Fibroblast of the conjunctiva (primary cell): ENCODE data around the gene EEF1AKMT2.

Experiments
- DNase-seq: peaks from one replicate; pipeline ENCODE4 v3.0.0-alpha.2; 2010; ENCODE audit warnings: low read depth

Gene EEF1AKMT2

DNA sequence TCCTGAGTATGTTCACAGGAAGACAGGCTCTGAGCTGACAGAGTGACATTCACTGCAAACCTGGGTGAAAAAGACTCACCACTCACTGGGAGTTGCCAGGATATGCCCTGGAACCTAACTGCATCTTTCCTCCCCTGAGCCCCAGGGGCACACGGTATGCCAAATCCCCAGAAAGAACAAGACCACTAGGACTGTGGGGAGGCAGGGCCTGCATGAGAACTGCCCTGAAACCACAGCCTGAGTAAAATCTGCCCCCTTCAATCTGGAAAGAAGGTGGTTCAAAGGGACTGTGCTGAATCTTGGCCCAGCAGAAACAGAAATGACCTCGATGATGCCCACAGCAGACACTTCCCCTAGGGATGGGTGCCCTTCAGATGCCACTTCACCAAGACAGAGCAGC, 54.0 kb downstream of the EEF1AKMT2 start:
- DNase-seq, result no peak

DNA sequence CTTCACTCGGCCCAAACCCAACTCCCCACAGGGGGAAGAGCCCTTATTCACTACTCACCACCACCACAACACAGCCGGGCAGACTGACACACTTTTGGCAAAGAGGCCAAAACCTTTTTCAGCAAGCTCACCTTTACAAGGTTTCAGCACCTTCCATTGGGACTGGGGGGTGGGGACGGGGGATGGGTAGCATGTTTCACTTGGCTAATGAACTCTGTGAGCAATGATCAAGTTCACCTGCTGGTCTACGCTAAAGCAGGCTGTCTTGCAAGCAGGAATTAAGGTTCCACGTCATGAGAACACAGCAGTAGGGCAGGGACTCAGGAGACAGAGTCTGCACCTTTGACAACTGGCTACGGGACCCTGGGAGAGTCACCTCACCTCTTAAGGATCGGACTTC, 54.5 kb downstream of the EEF1AKMT2 start:
- no peak for DNase-seq

DNA sequence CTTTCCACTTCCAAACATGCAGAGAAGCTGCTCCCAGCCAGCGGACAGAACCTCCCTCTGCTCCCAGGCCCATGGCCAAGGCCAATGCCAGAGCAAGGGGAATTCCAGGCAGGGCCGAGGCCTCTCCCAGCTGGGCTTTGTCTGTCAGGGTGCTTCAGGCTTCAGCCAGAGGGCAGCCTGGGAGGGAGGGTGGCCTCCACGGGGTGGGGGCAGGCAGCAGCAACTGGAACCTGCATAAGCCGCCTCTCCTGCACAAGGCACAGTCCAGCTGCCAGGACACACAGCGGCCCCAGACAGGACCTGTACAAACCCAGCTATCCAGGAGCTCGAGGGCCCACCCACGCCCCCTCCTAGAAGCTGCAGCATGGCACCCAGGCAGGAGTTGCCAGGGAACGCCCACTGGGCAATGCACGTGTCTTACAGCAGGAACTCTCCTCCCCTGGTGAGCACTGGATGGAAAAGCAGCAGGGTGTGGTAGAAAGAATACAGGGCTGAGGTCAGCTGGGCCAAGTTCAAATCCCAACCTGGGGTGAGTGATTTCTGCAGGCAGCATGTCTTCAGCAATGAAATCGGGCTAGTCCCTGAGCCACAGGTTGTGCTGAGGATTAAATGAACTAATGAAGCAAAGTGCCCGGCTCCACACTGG, 55.1 kb downstream of the EEF1AKMT2 start:
- no peak for DNase-seq

DNA sequence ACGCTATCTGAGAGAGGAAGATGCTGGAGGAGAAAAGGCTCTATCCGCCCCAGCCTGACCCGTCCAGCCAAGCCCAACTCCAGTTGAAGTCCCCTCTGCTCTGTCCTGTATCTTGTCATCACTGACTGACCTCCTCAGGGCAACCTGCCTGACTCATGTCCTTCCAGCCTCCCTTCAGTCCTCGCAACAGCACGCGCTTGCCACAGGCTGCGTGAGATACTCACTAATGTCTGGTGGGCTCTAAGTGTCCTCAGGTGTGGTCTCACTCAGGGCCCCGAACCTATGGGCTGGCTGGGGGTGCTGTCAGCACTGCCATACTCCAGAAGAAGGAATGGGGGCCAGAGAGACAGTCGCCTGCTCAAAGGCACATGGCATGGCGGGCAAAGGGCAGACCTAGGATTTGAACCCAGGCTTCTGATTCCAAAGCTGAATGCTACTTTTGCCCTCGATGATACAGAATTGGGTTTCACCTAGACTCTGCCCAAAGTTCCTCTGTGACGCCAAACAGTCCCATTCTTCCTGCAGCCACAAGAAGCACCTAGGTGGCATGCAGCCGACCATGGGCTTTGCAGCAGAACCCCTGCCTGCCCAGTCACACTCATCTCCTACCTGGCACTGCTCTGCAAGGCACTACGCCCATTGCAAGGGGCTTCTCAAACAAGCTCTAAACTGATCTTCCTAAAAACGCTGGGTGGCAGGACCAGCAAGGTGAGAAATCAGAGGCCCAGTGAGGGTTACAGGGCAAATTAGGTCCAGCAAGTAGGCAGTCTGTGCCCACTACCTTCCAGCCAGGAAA, 56.0 kb downstream of the EEF1AKMT2 start:
- DNase-seq, result no peak

DNA sequence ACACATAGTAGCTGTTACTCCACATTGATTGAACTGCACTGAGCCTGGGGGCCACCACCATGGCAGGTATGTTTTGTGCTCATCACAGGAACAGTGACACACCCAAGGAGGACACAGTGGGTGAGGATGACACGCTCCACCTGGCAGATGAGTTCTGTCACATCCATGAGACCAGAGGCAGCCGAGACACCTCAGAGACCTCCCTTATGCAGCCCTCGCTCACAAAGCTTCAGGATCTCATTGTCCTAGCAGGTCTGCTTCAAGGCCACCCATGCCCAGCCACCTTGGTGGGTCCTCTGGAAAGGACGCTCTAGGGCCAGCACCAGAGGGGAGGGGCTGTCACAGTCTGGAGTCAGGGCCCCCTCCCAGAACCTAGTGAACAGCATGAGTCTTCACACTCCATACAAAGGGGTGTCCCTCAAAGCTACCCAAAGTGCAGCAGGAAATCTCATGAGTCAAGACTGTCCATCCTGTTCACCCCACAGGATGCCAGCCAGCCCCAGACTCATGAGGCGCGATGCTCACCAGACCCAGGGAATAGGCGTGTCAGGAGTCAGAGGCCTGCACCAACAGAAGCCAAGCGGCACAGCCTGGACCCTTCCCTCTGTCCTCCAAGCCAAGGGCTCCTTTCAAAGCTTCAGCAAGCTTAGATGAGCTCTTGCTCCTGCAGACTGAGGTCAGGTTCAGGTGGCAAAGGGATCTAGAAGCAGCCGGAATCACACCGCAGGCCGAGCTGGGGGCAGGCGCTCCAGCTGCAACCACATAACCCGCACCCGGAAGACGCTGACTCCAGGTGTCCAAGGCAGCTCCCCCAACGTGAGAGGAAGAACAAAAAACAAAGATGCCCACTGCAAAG, 57.1 kb downstream of the EEF1AKMT2 start:
- DNase-seq, result no peak

DNA sequence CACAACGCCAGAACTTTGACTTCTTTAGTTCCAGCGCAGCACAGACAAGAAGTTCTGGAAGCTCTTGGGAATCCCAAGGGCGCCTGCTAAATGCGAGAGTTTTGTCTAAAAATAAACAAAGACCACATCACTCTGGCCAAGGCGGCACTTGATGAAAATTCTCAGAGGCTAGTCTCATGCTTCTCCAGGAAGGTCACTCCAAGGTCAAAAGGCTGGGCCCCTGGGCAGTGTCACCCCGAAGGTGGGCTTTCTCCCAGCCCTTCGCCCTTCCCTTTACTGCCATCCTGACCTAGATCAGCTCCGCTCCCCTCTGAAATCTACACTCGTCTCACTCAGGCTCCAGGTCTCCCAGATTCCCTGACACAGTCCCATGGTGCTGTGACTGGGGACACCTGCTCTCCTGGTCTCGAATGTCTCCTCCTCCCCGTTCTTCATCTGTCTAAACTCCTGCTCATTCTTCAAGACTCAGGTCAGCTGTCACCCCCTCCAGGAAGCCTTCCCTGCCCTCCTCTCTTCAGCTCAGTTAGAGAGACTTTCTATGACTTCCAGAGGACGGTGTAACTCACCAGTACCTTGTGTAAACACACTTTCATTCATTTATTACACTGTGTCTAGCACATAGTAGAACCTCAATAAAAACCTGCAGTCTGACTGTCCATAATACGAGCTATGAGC, 58.0 kb downstream of the EEF1AKMT2 start:
- no peak for DNase-seq

DNA sequence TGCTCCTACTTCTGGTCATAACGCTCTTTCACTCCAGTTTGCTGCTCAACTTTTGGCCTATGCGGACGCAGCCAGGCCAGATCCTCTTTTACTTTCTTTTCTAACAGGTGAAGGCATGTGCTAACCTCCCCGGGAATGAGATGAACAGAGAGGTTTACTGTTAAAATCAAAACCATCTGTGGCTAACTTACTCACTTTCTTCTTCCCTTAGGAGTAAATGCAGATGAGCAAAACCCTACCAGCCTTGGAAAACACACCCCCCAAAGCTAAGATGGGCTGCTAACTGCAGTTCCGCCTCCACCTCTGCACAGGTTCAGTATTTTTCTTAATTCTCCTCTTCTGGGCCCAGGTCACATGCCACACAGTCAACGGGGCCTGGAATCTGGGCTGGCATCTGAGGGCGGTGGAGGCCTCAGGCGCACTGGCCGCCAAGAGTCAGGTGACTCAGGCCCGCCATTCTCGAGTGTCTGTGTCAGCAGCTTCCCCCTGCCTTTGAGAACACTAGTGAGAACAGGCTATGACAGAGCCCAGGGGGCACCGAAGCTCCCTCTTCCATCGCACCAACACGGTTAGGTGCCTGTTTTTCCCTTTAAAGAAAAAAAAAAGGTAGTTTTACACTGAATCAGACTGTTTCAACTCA, 58.6 kb downstream of the EEF1AKMT2 start:
- no peak for DNase-seq

DNA sequence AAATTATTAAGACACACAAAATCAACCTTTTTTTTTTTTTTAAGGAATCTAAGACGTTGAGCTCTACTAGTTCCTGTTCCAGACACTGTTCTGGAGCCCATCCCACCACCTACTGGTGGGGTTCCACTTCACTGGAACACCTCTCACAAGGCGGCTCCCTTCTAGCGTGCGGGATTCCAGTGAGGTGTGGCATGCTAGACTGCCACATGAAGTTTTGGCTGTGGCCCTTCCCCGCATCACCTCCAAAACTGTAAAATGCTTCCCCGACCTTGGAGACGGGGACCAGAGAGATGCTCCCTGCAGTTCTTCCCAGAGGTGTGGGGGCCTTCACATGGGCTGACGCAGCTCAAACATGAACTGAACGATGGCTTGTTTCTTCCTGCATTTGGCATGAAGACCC, 60.1 kb downstream of the EEF1AKMT2 start:
- DNase-seq, result no peak

DNA sequence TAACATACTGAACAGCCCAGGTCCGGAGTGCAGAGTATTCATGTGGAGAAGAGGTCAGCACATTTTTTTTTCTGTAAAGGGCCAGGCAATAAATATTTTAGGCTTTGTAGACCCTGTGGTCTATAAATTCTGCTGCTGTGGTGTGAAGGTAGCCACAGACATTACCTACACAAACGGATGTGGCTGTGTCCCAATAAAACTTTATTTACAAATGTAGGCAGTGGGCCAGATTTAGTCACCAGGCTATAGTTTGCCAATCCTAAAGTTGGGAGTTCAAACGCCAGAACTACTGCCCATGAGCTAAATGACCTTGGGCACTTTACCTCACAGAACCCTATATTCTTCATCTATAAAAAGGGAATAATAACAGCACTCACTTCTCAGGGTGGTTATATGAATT, 60.9 kb downstream of the EEF1AKMT2 start:
- no peak for DNase-seq

DNA sequence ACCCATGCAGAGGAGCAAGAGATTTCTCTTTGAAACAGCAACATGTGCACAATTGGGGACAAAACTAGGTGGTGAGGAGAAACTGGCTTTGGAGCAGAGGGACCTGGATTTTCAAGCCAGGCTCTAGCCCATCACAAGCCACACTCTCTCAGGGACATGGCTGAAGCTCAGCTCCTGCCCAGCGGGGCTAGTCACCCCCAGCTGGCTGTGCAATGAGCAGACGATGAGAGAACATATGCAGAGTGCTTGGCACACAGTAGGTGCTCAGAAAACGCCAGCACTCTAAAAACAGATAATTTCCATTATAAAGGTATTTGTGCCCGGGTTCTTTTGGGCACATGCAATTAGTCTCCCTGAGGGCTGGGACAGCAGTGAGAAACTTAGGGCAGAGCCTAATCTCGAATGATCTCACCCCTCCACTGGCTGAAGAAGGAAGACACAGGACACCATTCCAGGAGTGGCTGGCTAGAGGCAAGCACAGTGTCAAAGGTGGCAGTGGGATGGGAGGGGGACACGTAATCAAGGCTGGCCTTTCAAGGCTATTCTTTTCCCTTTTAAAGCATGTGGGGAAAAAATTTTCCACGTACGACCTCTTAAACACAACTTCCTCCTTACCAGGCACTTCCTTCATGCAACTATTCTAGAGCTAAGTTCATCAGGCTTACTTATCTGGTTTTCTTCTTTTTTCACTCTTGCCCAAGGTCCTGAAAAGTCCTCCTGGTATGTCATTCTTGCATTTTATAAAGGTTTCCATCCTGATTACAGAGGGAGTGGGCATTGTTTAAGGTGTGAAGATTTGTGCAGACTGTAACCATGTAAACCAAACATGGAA, 62.6 kb downstream of the EEF1AKMT2 start:
- DNase-seq, result no peak

DNA sequence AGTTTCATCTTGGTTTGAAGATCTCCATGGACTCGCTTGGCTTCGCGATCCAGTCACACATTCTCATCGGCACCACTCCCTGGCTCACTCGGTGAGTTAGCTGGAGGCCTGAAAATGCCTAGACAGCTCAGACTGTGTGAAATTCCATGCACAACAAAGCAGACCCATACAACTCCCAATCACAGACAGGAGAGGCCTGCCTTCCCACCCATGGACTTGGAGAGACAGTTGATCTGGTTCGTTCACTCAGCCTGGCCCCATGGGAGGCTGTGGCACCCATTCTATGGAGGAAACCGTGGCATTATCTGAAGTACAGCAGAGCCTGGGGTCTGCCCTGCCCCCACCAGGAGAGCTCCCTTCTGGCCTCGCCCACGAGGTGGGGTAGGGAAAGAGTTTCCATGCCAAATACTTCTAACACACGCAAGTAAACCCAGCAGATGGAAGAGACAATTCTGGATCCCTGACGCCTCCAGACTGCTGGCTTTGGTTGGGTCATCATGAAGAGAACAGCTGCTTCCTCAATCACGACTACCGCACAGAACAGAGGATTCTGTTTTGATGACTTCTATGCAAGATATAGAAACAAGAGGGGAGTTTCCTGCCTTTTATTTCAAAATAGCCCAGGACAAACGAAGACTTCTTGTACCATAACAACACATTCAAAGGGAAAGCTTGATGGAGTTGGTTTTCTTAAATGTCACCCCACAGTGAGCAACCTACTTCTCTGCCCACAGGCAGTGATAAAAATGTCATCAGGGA, 63.4 kb downstream of the EEF1AKMT2 start:
- DNase-seq, result no peak

DNA sequence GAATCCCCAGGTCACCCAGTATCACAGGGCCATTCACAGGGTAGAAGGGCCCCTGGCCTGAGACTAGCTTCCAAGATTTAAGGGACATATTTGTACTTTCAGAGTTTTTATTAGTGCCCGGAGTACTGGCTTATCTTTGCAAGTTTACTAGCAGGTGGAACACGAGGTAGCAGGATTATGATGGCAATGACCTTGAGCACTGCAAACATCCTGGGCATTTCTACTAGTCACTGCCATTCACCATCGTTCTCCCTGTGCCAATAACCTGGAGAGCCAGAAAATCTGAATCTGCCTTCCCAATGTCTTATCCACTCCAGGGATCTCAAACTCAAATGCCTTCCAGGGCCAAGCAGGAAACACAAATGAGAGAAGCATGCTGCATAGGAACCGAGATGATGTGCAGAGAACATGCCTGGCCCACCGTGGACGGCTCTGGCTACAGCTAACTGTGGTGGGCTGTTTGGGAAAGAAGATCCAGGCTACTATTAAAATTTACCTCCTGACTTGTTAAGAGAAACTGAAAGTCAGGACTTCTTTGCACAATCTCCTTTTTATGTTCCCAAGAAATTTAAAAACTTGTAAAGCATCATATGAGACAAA, 64.2 kb downstream of the EEF1AKMT2 start:
- no peak for DNase-seq

DNA sequence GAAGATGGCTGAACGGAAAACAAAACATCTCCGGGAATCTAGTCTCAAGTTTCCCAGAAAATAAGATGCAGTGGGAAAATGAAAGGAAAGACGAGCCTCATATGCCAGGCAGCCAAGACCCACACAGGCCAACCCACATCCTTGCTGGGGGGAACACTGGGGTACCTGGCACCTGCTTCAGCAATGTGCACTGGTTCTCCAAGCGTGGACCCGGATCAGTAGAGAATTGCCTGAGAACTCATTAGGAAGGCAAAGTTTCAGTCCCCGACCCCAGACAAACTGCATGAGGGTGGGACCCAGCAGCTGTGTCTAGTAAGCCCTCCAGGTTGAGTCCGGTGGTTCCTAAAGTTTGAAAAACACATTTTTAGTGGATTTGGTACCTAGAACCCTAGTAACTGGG, 65.9 kb downstream of the EEF1AKMT2 start:
- DNase-seq, result no peak

DNA sequence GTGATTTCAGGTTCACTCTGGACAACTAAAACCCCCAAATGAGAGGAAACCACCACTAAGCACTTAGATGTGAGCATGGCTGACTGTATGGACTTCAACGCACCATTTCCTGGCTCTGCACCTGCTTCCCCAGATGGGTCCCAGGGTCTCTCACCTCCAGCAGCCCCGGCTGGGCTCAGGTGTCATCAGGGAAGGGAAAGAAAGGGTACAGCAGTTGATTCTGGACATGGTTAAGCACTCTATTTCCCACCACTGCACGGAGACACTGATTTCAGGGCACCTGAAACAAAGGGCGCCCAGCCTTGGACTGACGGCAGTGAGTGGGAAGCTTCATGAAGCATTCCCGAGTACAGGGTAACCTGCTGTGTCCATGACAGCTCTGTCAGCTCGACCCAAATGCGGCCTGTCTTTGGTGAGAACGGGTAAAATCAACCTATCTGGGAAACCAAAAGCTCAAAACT, 66.5 kb downstream of the EEF1AKMT2 start:
- no peak for DNase-seq

DNA sequence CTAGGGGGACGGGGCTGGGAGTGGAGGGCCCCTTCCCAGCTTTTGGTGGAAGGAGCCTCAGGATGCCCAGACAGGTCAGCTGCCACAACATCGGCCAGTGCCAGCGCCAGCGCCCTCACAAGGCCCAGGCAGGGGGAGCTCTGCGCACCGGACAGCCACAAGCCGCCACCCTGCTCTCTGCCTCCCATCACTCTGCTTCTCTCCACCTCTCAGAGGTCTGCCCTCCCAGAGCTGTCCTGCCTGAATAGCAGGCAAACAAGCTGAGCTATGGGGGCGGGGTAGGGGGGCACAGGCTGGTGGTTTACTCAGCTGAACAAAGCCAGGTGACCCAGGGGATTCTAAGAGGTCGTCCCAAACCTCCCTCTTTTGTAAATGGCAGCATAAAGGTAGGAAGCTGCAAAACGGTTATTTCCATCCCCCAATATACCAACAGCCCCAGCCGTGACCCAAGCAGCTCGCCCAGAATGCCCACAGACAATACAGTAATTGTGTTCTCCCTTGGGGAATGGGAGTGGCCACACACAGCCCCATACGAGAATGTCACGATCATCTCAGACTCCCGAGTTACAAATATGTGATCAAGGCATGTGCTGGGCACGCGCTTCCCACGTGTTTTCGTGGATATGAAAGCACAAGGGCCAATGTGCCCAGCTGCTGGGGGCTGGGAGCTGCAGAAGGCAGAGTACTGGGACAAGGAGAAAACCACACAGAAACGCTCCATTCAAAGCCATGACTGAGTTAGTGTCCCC, 67.2 kb downstream of the EEF1AKMT2 start:
- DNase-seq, result no peak

DNA sequence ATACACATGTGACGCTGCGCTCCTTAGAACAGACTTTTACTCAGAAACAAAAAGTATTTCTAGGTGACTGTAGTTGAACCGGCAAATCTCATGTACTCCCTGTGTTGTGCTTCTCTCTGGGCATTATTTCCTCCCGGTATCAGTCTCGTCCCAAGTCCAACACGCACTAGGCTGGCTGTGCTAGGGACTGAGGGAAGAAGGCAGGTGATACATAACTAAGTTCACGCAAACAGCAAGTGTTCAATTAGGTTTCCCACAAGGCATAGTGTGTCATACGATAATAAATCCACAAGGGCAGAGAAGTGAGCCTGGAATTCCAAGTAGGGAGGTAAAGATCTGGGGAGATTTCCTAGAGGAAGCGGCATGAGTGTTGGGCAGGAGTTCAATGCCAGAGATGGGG, 67.9 kb downstream of the EEF1AKMT2 start:
- DNase-seq, result no peak

DNA sequence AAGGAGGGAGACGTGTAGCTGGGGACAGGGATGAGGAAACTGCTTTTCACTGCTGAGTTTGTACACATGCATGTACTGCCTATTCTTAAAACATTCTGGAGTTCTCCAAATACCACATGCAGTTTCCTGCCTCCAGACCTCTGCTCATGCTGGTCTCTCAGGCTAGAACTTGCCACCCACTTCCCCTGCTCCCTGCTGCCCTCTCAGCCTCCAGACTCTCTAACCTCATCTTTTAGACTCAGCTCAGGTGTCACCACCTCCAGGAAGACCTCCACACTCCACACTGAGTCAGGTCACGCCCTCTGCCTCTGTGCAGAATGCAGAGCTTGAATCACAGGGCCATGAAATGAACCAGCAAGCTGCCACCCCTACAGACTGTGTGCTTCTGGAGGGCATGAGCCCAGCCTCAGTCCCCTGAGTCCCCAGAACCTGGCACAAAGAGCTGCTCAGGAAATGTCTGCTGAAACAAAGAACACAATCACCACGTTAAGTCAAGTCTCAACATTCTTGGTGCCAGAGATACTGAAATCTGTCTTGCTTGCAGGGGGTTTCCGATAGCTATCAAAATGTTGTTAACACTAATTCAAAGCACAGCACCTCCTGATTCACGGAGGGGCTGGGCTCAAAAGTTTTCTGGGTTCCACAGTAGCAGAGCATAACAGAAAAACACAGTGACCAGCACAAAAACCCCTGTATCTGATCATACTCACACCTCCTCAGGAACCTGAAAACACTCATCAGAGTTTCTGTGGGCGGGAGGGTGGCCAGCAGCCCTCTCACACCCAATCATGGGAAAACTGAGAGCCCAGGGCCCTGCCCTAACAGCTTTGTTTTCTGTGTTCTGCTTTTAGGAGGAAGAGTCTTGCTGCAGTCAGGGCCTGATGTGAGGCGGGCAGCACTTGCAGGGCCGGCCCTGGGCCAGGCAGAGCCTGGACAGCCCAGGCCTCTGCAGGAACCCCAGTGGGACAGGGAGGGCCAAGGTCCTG, 68.6 kb downstream of the EEF1AKMT2 start:
- no peak for DNase-seq
